Activated CD8-positive, alpha-beta memory T cell treated with anti-CD3 and anti-CD28 coated beads, Interleukin-2, amount 50 U/mL, for 1 hour (primary cell): Measurements from ENCODE around the gene ICAM4.
A peak's percentile ranks its signal among the peaks of the same experiment; 100 is the strongest.
"Not testable (repeated sequence)": the region's sequence is repeated elsewhere in the genome, so short reads cannot be mapped to it uniquely, and the experiment has no call there.

Source experiments
- DNase-seq: peaks from one replicate; pipeline ENCODE4 v3.0.0-alpha.2; 2020; ENCODE audit errors: extremely low read depth

The ICAM4 gene

GRCh38 chr19:10286803-10287737 lies at the start of gene ICAM4:
Gene ICAM4 (plus strand): TSS chr19:10286955. CDS start chr19:10287013, 58 bp downstream.
- no peak for DNase-seq

GRCh38 chr19:10237702-10238101 lies 49.1 kb upstream of the ICAM4 start:
- DNase-seq: no peak

GRCh38 chr19:10238172-10238783 lies 48.5 kb upstream of the ICAM4 start:
- no peak for DNase-seq

GRCh38 chr19:10241826-10242449 lies 44.8 kb upstream of the ICAM4 start:
- not testable (repeated sequence) for DNase-seq

- DNase-seq: no peak
Measured at GRCh38 chr19:10243606-10244005, 43.1 kb upstream of the ICAM4 start.

GRCh38 chr19:10245189-10245939 lies 41.4 kb upstream of the ICAM4 start:
- DNase-seq: no peak

- no peak for DNase-seq
Measured at GRCh38 chr19:10246511-10246910, 40.2 kb upstream of the ICAM4 start.

GRCh38 chr19:10251792-10252694 lies 34.7 kb upstream of the ICAM4 start, which contains the start of gene MRPL4:
Gene MRPL4 (plus strand): TSS chr19:10252214. CDS start chr19:10252254, 40 bp downstream.
- peak; percentile 94 for DNase-seq

GRCh38 chr19:10252707-10253106 lies 34.0 kb upstream of the ICAM4 start:
- DNase-seq: no peak

- DNase-seq: no peak
Measured at GRCh38 chr19:10254244-10254643, 32.5 kb upstream of the ICAM4 start.

GRCh38 chr19:10255358-10255757 lies 31.4 kb upstream of the ICAM4 start:
- DNase-seq: no peak

- DNase-seq: no peak
Measured at GRCh38 chr19:10256551-10256950, 30.2 kb upstream of the ICAM4 start.

- DNase-seq: no peak
Measured at GRCh38 chr19:10256970-10257615, 29.7 kb upstream of the ICAM4 start.

GRCh38 chr19:10258080-10258710 lies 28.6 kb upstream of the ICAM4 start:
- no peak for DNase-seq

GRCh38 chr19:10259162-10259905 lies 27.4 kb upstream of the ICAM4 start:
- DNase-seq: peak; percentile 60

- DNase-seq: no peak
Measured at GRCh38 chr19:10260141-10260584, 26.6 kb upstream of the ICAM4 start.

- DNase-seq: no peak
Measured at GRCh38 chr19:10262771-10263170, 24.0 kb upstream of the ICAM4 start.

- DNase-seq: no peak
Measured at GRCh38 chr19:10266706-10267105, 20.0 kb upstream of the ICAM4 start.

GRCh38 chr19:10268071-10268470 lies 18.7 kb upstream of the ICAM4 start:
- no peak for DNase-seq
